HG03432 (cell line): ENCODE results near the gene DPP10.

Experiments used
- ATAC-seq: cut with Tn5 transposase; IDR thresholded peaks from one replicate; pipeline ENCODE4 v1.9.1; 2021; ENCODE audit warnings: mild to moderate bottlenecking, moderate library complexity; ENCODE audit not compliant: unreplicated experiment

DPP10 gene

GRCh38 chr2:115529627-115530026 lies 1087.2 kb downstream of the DPP10 start:
- no peak for ATAC-seq

GRCh38 chr2:115533081-115533480 lies 1090.6 kb downstream of the DPP10 start:
- no peak for ATAC-seq

DNA sequence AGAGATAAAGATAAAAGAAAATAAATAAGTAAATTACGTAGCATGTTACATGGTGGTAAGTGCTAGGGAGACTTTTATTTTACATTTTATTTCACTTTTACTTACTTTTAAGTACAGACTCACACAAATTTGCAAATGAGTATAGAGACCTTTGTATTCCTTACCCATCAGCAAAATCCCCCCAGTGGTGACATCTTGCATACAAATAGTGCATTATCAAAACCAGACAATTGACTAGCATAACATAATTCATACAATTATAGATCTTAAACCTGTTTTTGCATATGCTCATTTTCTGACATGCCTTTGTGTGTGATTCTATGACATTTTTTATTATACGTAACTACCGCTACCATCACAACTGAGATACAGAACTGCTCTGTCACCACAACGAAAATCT lies 1099.4 kb downstream of the DPP10 start:
- no peak for ATAC-seq

DNA sequence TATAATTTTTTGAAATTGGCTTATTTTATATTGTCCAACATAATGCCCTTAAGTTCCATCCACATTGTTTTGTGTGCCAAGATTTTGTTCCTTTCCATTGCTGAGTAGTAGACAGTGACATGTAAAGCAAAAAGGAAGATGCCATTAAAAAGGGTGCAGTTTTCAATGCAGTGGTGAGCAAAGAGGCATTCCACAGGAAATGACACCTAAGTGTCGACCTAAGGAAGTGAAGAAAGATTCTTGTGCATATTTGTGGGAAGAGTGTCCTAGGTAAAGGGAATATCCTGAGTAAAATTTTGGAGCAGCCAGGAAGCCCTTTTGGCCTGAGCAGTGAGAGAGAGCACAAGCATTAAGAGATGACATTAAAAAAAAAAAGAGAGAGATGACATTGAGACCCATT lies 1099.9 kb downstream of the DPP10 start:
- ATAC-seq, result no peak

DNA sequence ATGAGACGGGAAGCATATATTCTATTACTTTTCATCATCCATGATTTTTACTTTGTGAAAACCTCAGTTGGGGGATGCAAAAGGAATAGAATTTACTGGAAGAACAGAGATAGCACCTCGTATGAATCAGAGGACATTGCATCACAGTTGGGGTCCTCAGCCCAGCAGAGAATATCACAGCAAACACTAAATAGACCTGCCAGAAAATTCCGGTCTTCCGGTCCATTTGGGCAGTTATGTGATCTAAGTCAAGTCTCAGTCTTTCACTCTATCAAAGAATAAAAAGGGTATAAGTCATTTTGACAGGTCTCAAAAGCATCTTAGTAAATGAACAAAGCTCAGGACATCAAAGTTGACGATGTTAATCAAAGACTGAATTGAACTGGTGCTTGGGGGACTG lies 1100.6 kb downstream of the DPP10 start:
- ATAC-seq, result no peak

DNA sequence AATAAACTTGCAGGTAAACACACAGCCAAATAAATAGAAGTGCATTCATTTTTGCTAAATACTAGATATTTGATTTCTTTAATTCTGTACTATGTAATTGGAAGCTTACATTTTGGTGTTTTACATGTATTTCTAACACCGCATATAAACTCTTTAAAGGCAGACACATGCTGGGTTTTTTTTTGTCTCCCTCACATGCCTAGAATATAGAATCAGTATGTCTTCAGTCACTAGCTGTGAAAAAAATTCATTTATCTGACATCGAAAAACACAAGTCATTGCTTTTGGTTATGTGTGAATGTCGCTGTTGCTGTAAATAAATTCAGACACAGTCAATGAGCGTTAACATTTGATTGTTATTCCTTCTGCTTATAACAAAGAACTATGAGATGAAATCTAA lies 1101.0 kb downstream of the DPP10 start:
- no peak for ATAC-seq

- no peak for ATAC-seq
Observed at GRCh38 chr2:115549611-115550130, 1107.2 kb downstream of the DPP10 start.

DNA sequence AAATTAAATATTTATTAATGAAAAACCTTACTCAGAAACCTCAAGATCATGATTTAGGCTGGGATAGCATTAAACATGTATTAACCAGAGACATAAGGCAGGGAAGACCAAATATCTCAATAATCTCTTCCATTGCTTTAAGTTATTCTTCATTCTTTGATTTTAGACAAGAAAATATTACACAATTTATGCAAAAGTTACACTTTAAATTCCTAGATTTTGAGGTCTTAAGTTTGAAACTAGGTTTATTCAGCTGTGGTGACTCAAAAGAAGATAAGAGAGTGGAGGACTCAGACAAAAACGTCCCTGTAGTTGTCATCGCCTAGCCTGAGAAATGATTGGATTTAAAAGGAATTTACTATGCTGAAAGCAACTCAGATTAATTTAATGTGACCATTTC lies 1110.3 kb downstream of the DPP10 start:
- no peak for ATAC-seq

DNA sequence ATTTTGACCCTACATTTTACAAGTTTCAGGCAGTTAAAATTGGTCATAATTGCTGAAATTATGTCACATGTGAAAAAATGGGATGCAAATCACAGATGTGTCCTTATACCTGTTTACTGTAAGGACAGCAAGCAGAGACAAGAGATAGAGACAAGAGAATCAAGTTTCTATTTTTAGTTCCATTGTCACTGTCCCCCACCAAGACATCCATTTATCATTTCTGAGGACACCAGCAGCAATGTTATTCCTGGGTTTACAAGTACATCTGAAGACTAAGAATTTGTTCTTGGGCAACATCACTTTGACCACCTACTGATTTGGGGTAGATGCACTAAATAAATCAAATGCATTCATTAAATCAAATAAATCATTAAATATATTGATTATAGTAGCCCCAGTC lies 1111.7 kb downstream of the DPP10 start:
- no peak for ATAC-seq

GRCh38 chr2:115558725-115559124 lies 1116.3 kb downstream of the DPP10 start:
- ATAC-seq, result no peak

DNA sequence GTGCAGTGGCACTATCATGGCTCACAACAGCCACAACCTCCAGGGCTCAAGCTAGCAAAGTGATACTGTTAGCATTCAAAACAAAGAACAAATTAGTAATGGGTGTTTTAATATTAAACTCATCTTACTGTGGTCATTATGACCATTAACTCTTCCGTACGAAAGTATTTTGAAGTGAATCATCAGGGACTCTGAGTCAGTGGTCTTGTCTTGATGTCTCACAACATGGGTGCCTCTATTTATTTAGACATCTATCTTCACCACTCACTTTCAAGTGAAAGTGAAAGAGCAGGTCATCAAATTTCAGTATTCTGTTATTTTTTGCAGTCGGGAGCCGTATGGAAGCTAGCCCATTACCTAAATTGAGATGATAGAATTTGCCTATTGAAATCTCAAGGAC lies 1118.2 kb downstream of the DPP10 start:
- ATAC-seq, result no peak

- ATAC-seq, result no peak
Observed at GRCh38 chr2:115568643-115569042, 1126.2 kb downstream of the DPP10 start.

GRCh38 chr2:115569547-115569946 lies 1127.1 kb downstream of the DPP10 start:
- ATAC-seq, result no peak

GRCh38 chr2:115572746-115573145 lies 1130.3 kb downstream of the DPP10 start:
- no peak for ATAC-seq

GRCh38 chr2:115573756-115574155 lies 1131.3 kb downstream of the DPP10 start:
- ATAC-seq, result no peak

- ATAC-seq, result no peak
Observed at GRCh38 chr2:115574667-115575066, 1132.2 kb downstream of the DPP10 start.

GRCh38 chr2:115580784-115581183 lies 1138.3 kb downstream of the DPP10 start:
- ATAC-seq, result no peak

DNA sequence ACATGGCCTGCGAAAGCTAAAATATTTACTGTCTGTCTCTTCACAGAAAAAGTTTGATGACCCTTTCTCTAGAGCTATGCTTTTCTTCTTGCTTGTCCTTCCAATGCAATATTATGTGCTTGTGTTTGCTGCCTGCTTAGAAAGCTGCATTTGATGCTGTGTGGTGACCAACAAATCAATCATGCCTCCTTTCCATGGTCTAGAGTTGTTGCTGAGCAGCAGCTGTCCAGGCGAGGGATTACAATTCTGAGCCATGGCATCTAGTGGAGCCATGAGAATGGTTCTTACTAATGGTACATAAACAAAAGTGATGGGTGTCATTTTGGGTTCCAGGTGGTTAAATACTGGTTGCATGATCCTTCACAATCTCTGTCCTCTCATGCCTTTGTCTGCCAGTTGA lies 1142.1 kb downstream of the DPP10 start:
- no peak for ATAC-seq

DNA sequence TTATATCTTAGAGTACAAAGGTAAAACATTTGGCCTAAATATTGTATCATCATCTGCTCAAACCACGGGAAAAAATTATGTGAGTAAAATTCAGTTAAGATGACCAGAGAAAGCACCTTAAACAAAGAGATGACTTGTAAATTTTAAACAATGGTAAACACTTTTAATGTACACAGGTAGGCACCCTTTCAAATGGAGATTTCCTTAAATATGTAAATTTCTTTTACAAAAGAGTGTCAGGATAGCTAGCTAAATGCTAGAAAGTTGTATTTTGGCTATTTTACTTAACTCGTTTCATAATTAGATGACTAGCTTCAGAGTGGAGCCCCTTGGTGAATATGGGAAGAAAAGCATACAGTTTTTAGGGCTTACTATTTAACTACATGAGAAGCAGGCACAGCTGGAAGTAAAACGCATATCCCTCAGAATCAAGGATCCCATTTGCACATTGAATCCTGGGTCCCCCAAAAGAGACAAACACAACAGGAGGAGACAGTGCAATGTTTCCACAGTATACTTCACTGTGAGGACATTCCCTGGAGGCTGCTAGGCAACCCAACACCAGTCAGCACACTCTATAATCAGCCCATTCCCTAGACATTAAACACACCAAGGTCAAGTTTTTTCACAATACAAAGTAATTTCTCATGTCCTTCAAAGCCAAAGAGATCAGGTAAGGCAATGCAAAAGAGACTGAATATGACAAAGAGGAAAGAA lies 1154.4 kb downstream of the DPP10 start:
- ATAC-seq, result no peak

DNA sequence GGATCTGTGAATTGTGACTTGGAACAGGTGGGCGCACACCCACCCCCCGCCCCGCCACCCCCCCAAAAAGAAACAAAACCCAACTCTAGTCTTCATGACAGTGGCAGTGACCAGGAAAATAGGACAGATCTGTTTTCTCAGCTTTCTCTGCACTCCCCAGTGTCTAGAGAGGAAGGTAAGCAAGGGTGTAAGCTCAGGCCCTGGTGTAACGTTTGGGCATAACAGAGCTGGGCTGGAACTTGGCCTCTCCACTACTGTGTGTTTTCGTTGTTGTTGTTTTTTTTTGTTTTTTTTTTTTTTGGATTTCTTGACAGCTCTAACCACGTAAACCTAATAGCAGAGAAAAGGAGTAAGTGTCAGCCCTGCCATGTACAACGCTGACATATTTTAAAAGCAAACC lies 1160.8 kb downstream of the DPP10 start:
- no peak for ATAC-seq

DNA sequence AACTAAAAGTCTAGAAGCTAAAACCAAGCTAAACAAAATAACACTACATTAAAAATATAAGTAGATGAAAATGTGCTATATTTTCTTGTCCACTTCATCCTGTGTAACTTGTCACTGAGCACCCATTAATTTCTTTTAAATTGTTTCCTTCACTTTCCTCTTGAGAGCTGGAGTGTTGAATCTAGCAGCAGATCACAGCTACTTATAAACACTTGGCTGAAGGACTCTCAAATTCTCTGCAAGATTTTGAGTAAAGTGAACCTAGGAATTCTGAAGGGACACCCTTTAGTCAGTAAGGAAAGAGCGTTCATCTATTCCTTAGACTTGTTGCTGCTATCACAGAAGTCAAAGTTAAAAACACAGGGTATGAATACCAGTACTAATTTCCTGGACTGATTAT lies 1163.9 kb downstream of the DPP10 start:
- no peak for ATAC-seq

DNA sequence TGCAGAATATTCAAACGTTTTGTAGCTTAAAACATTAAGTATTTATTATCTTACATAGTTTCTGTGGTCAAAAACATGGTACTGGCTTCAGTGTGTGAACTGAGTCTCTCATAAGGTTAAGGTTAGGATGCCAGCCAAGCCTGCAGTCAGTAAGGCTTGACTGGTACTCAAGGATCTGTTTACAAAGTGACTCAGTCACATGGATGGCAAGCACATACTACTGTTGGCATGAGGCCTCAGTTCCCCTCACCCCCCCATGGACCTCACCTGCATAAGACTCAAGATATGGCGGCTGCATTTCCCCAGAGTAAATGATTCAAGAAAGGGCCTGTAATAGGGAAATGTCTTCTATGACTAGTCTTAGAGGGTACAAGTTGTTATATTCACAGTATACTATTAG lies 1167.5 kb downstream of the DPP10 start:
- ATAC-seq, result no peak

DNA sequence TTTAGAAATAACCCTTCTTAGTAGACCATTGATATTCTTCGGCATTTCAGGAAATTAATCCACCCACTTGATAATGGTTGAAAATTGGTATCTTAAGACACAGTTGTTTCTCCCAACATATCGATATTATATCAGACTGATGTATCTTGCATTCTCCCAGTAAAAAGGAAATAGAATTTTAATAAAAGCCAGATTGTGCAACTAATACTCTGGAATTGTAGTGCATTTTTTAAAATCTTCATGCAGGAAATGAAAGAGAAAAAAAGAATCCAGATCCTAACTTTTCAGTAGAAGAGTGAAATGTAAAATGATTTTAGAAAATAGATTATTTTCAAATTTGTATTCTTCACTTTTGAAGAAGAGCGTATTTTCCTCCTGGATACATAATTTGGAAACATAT lies 1168.4 kb downstream of the DPP10 start:
- ATAC-seq, result no peak
